SK-N-SH (cell line): Measurements from ENCODE around the gene RNF157. TPM values are rescaled to one million over a fixed set of nuclear protein-coding genes. Genes with fewer than 3 reads are reported as not detected.

Experiments used
- CTCF ChIA-PET: fragments of 300-600, 350-600 bp; formaldehyde crosslinking; extraction: SDS; loops from one replicate; lab custom pipeline; 2021; lab: Yijun Ruan, JAX
- POLR2A ChIA-PET: fragments of 350-600 bp; sonication (Branson Sonifier 250); formaldehyde crosslinking; extraction: SDS; loops from one replicate; lab custom pipeline; 2020; ENCODE audit warnings: antibody characterized with exemption, inconsistent platforms; lab: Yijun Ruan, JAX
- DNase-seq: peaks from one replicate; pipeline ENCODE4 v3.0.0; 2012
- H2AFZ ChIP-seq: fragments of 200-600 bp; sonication (generic); 2 replicates; pipeline ENCODE4 v1.8.1; 2016; ENCODE audit warnings: antibody characterized with exemption, mild to moderate bottlenecking, low read depth
- H3F3A ChIP-seq: fragments of 200-600 bp; sonication (generic); replicated peaks from 2 replicates; pipeline ENCODE3; 2016; ENCODE audit warnings: antibody characterized with exemption, mild to moderate bottlenecking; ENCODE audit not compliant: insufficient read depth
- H3K27ac ChIP-seq, 2 experiments: fragments of 200-500 bp in 1 of 2; fragments of 200-600 bp in 1 of 2; sonication (Bioruptor generic) in 1 of 2; sonication (generic), shearing (Covaris generic) in 1 of 2; 2 replicates each; pipeline versions ENCODE4 v1.5.1 to v1.6.1; 2014 to 2016; ENCODE audit warnings: low read depth in 2 of 2, inconsistent platforms in 1 of 2, low read length in 1 of 2, mild to moderate bottlenecking in 1 of 2, mixed read lengths in 1 of 2
- H3K27me3 ChIP-seq: fragments of 200-600 bp; sonication (generic), shearing (Covaris generic); 2 replicates; pipeline ENCODE4 v1.6.1; 2016; ENCODE audit warnings: mixed run types; ENCODE audit not compliant: insufficient read depth
- H3K36me3 ChIP-seq, 2 experiments: fragments of 200-500 bp in 1 of 2; fragments of 200-600 bp in 1 of 2; sonication (Bioruptor generic) in 1 of 2; sonication (generic) in 1 of 2; replicated peaks in 1 of 2; 2 replicates each; pipeline versions ENCODE3 to v1.5.1; 2014 to 2016; ENCODE audit warnings: low read length in 1 of 2, mild to moderate bottlenecking in 1 of 2; ENCODE audit not compliant: insufficient read depth in 2 of 2, control insufficient read depth in 1 of 2
- H3K4me1 ChIP-seq, 2 experiments: fragments of 200-500 bp in 1 of 2; fragments of 200-600 bp in 1 of 2; sonication (Bioruptor generic) in 1 of 2; sonication (generic), shearing (Covaris generic) in 1 of 2; 2 replicates each; pipeline versions ENCODE4 v1.5.1 to v1.6.1; 2014 to 2016; ENCODE audit warnings: low read depth in 1 of 2, low read length in 1 of 2, mixed run types in 1 of 2; ENCODE audit not compliant: insufficient read depth in 2 of 2, control insufficient read depth in 1 of 2
- H3K4me2 ChIP-seq: fragments of 200-600 bp; sonication (generic), shearing (Covaris generic); 2 replicates; pipeline ENCODE4 v1.6.1; 2017; ENCODE audit warnings: mixed run types
- H3K4me3 ChIP-seq, 2 experiments: fragments of 200-500 bp in 1 of 2; fragments of 200-600 bp in 1 of 2; sonication (Bioruptor generic) in 1 of 2; sonication (generic), shearing (Covaris generic) in 1 of 2; 2 replicates each; pipeline versions ENCODE4 v1.5.1 to v1.8.1; 2014 to 2016; ENCODE audit warnings: low read depth in 2 of 2, inconsistent platforms in 1 of 2, low read length in 1 of 2, mild to moderate bottlenecking in 1 of 2, mixed read lengths in 1 of 2, moderate library complexity in 1 of 2
- H3K79me2 ChIP-seq: fragments of 200-600 bp; sonication (generic); 2 replicates; pipeline ENCODE4 v1.8.1; 2017; ENCODE audit warnings: mild to moderate bottlenecking; ENCODE audit not compliant: insufficient read depth
- H3K9ac ChIP-seq: fragments of 200-600 bp; sonication (generic); 2 replicates; pipeline ENCODE4 v1.6.1; 2017; ENCODE audit warnings: mixed run types
- H3K9me2 ChIP-seq: fragments of 200-600 bp; sonication (generic); 2 replicates; pipeline ENCODE4 v1.6.1; 2017; ENCODE audit warnings: mixed run types
- H3K9me3 ChIP-seq: fragments of 200-600 bp; sonication (generic); 2 replicates; pipeline ENCODE4 v1.6.1; 2017; ENCODE audit warnings: mixed run types, mild to moderate bottlenecking, moderate library complexity
- H4K20me1 ChIP-seq: fragments of 200-600 bp; sonication (generic); 2 replicates; pipeline ENCODE4 v1.6.1; 2017; ENCODE audit warnings: mild to moderate bottlenecking, mixed run types; ENCODE audit not compliant: insufficient read depth
- CHD2 ChIP-seq: fragments of 150-350 bp; IDR thresholded peaks from 2 replicates; pipeline ENCODE4 v1.6.1; 2018; ENCODE audit warnings: low read length; ENCODE audit not compliant: partially characterized antibody
- EP300 ChIP-seq, 2 experiments: IDR thresholded peaks; 2 replicates each; pipeline versions ENCODE4 v1.4.0 to v1.6.1; 2012; ENCODE audit warnings: borderline replicate concordance in 1 of 2, low read depth in 1 of 2, low read length in 1 of 2
- FOXJ3 ChIP-seq: sonication (generic); formaldehyde crosslinking; IDR thresholded peaks from 2 replicates; pipeline ENCODE4 v1.5.1; 2020; ENCODE audit warnings: mild to moderate bottlenecking, missing genetic modification reagents
- FOXM1 ChIP-seq: IDR thresholded peaks from 2 replicates; pipeline ENCODE4 v1.4.0; 2012; ENCODE audit warnings: low read depth, mild to moderate bottlenecking
- IRF3 ChIP-seq: fragments of 150-350 bp; IDR thresholded peaks from 2 replicates; pipeline ENCODE4 v1.6.1; 2016; ENCODE audit warnings: mild to moderate bottlenecking, low read depth, low read length
- MAX ChIP-seq: IDR thresholded peaks from 2 replicates; pipeline ENCODE4 v1.4.0; 2012; ENCODE audit warnings: low read depth
- MEF2A ChIP-seq: IDR thresholded peaks from 2 replicates; pipeline ENCODE4 v1.4.0; 2012; ENCODE audit warnings: low read depth, borderline replicate concordance
- NRF1 ChIP-seq: IDR thresholded peaks from 2 replicates; pipeline ENCODE4 v1.6.1; 2012; ENCODE audit warnings: low read depth, mild to moderate bottlenecking, low read length
- RAD21 ChIP-seq: IDR thresholded peaks from 2 replicates; pipeline ENCODE4 v1.6.1; 2012; ENCODE audit warnings: mild to moderate bottlenecking, low read length
- RCOR1 ChIP-seq: fragments of 150-350 bp; IDR thresholded peaks from 2 replicates; pipeline ENCODE4 v1.6.1; 2017; ENCODE audit warnings: antibody characterized with exemption, low read length
- RFX5 ChIP-seq: IDR thresholded peaks from 2 replicates; pipeline ENCODE4 v1.6.1; 2012; ENCODE audit warnings: mild to moderate bottlenecking, improper control_type of control experiment, low read length
- RXRA ChIP-seq: IDR thresholded peaks from 2 replicates; pipeline ENCODE4 v1.4.0; 2012; ENCODE audit warnings: low read depth, mild to moderate bottlenecking, borderline replicate concordance
- SIN3A ChIP-seq: IDR thresholded peaks from 2 replicates; pipeline ENCODE4 v1.6.1; 2012; ENCODE audit warnings: low read depth, mild to moderate bottlenecking, low read length, moderate library complexity, borderline replicate concordance
- SMC3 ChIP-seq: IDR thresholded peaks from 2 replicates; pipeline ENCODE4 v1.6.1; 2012; ENCODE audit warnings: low read depth, low read length, improper control_type of control experiment
- TCF12 ChIP-seq: IDR thresholded peaks from 2 replicates; pipeline ENCODE4 v1.4.0; 2012
- USF1 ChIP-seq: IDR thresholded peaks from 2 replicates; pipeline ENCODE4 v1.4.0; 2012; ENCODE audit warnings: low read depth, borderline replicate concordance
- USF2 ChIP-seq: fragments of 150-350 bp; IDR thresholded peaks from 2 replicates; pipeline ENCODE4 v1.6.1; 2017; ENCODE audit warnings: antibody characterized with exemption, low read length, low read depth, borderline replicate concordance
- YY1 ChIP-seq: IDR thresholded peaks from 2 replicates; pipeline ENCODE4 v1.4.0; 2012; ENCODE audit warnings: low read depth, mild to moderate bottlenecking
- ZBTB33 ChIP-seq: IDR thresholded peaks from 2 replicates; pipeline ENCODE4 v1.4.0; 2012; ENCODE audit warnings: low read depth, borderline replicate concordance
- WGBS: methylation state at CpG from one replicate; pipeline ENCODE4 v1.1.6; 2017; ENCODE audit warnings: low lambda C conversion rate; 5-methylcytosine and 5-hydroxymethylcytosine counted together
- polyA plus RNA-seq, 3 experiments: library from polyadenylated mRNA; depleted of rRNA; stranded (reverse); fragments of >200 nt; gene quantifications; 2 replicates each; pipeline ENCODE4 v1.2.3, GENCODE V29; 2012

Gene RNF157
- polyA plus RNA-seq, 1 of the 3 experiments (the other 2 are of a cell fraction), result 5.2 TPM

- CTCF ChIA-PET, result interaction anchor here (0.7 to 4.2 kb wide), 13 partner anchors 9 to 261 kb away, joined by 3 to 31 read pairs (median 4); partner anchors contain the start of gene SPHK1
- H4K20me1 ChIP-seq, result 0 out of 2 replicates have a peak, but pooled peaks cover 4% of the 10 kb centered on the region
- H3K27me3 ChIP-seq, result no peaks in the 10 kb centered on the region
- H3K27ac ChIP-seq, result no peak overlapping the region
- peak; percentile 36 for DNase-seq
- H3K4me1 ChIP-seq, result peaks cover 5 to 7% of the 10 kb centered on the region in 2 experiments; a peak in 1 of 4 replicates
- no peak overlapping the region for H3K4me2 ChIP-seq
- POLR2A ChIA-PET, result no interaction called here
- TF ChIP-seq MAX (no peak), RAD21 (no peak), MEF2A (no peak), FOXM1 (no peak), NRF1 (no peak), SMC3 (no peak), ZBTB33 (no peak), SIN3A (no peak), YY1 (no peak), USF1 (no peak), CHD2 (no peak), TCF12 (no peak), FOXJ3 (no peak), EP300 (IDR thresholded peaks at IDR 0.05; ENCODE audit: borderline replicate concordance in 1 of 2, low read depth in 1 of 2, low read length in 1 of 2) (no peak), RXRA (no peak), IRF3 (no peak), USF2 (no peak), RFX5 (no peak), RCOR1 (no peak)
- H3K4me3 ChIP-seq, result no peak overlapping the region
- H3F3A ChIP-seq, result peaks cover 3% of the 10 kb centered on the region
- WGBS, result 92% methylated on average over 19 of the region's 22 CpGs
- peaks cover 0 to 10% of the 10 kb centered on the region in 2 experiments for H3K36me3 ChIP-seq
- no peaks in the 10 kb centered on the region for H3K9me3 ChIP-seq
- H3K9ac ChIP-seq, result no peak overlapping the region
- H3K9me2 ChIP-seq, result no peaks in the 10 kb centered on the region
- H3K79me2 ChIP-seq, result peaks cover 12% of the 10 kb centered on the region; the same call in 1 of the 2 replicates
- no peak overlapping the region for H2AFZ ChIP-seq
Observed at GRCh38 chr17:76275382-76276068, 35.2 kb upstream of the RNF157 start.
